Fibroblast of lung (primary cell): ENCODE results near the gene RNF123. TPM values are rescaled to one million over a fixed set of nuclear protein-coding genes. Genes with fewer than 3 reads are reported as not detected.

Source experiments
- DNase-seq, 2 donors: peaks; one replicate each; pipeline versions ENCODE4 v3.0.0 to v3.0.0-alpha.2; 2010; ENCODE audit warnings: low read depth in 2 of 2
- H2AFZ ChIP-seq: 2 replicates; pipeline ENCODE4 v1.5.1; 2012; ENCODE audit warnings: low read length, control low read depth, inconsistent platforms
- H3K27ac ChIP-seq: 2 replicates; pipeline ENCODE4 v1.5.1; 2011; ENCODE audit warnings: low read length, control low read depth; ENCODE audit not compliant: insufficient read depth
- H3K27me3 ChIP-seq: 2 replicates; pipeline ENCODE4 v1.5.1; 2011; ENCODE audit warnings: mild to moderate bottlenecking, low read length; ENCODE audit not compliant: control insufficient read depth, insufficient read depth
- H3K36me3 ChIP-seq: 2 replicates; pipeline ENCODE4 v1.5.1; 2011; ENCODE audit warnings: low read length; ENCODE audit not compliant: control insufficient read depth, insufficient read depth
- H3K4me1 ChIP-seq: 2 replicates; pipeline ENCODE4 v1.5.1; 2011; ENCODE audit warnings: low read length; ENCODE audit not compliant: control insufficient read depth, insufficient read depth; ENCODE audit errors: extremely low read depth
- H3K4me2 ChIP-seq: 2 replicates; pipeline ENCODE4 v1.5.1; 2011; ENCODE audit warnings: low read length, control low read depth; ENCODE audit not compliant: insufficient read depth; ENCODE audit errors: extremely low read depth
- H3K4me3 ChIP-seq, 4 experiments: fragments of 200-600 bp in 1 of 4; sonication (generic) in 1 of 4; replicated peaks in 1 of 4; 2 replicates each; pipeline ENCODE4 v1.5.1; 2011 to 2016; ENCODE audit warnings: low read length in 4 of 4, low read depth in 3 of 4, mild to moderate bottlenecking in 3 of 4, control low read depth in 2 of 4, inconsistent platforms in 1 of 4, mixed read lengths in 1 of 4; ENCODE audit not compliant: insufficient read depth in 1 of 4; ENCODE audit errors: control extremely low read depth in 1 of 4
- H3K79me2 ChIP-seq: 2 replicates; pipeline ENCODE4 v1.5.1; 2012; ENCODE audit warnings: mild to moderate bottlenecking, low read length, inconsistent platforms; ENCODE audit not compliant: control insufficient read depth, insufficient read depth
- H3K9ac ChIP-seq: 2 replicates; pipeline ENCODE4 v1.5.1; 2011; ENCODE audit warnings: mild to moderate bottlenecking, low read length, control low read depth; ENCODE audit not compliant: insufficient read depth
- H3K9me3 ChIP-seq: 2 replicates; pipeline ENCODE4 v1.5.1; 2012; ENCODE audit warnings: low read depth, low read length; ENCODE audit not compliant: control insufficient read depth, insufficient read depth
- H4K20me1 ChIP-seq: 2 replicates; pipeline ENCODE4 v1.5.1; 2011; ENCODE audit warnings: low read length; ENCODE audit not compliant: control insufficient read depth, insufficient read depth; ENCODE audit errors: extremely low read depth
- EZH2 ChIP-seq: IDR thresholded peaks from 2 replicates; pipeline ENCODE4 v1.5.1; 2012; ENCODE audit warnings: low read length, control low read depth, mild to moderate bottlenecking; ENCODE audit errors: missing control alignments
- polyA plus RNA-seq, 2 donors: library from polyadenylated mRNA; depleted of rRNA in 1 of 2; stranded (reverse) in 1 of 2; unstranded in 1 of 2; fragments of >200 nt; gene quantifications; 2 replicates each; pipeline ENCODE4 v1.2.1, GENCODE V29; 2011 to 2012; ENCODE audit warnings: missing spikeins in 1 of 2
- total RNA-seq: library from RNA; depleted of rRNA; stranded (reverse); fragments of >200 nt; gene quantifications from 2 replicates; pipeline ENCODE4 v1.2.1, GENCODE V29; 2014
- TF ChIP-seq, protein P1 (sequence below), 2 donors: IDR thresholded peaks in 1 of 2; conservative IDR thresholded peaks in 1 of 2; 1 replicate in 1 of 2; 2 replicates in 1 of 2; pipeline ENCODE4 v1.5.1; 2011 to 2012; ENCODE audit warnings: low read length in 2 of 2, control low read depth in 1 of 2, inconsistent platforms in 1 of 2, low read depth in 1 of 2, mild to moderate bottlenecking in 1 of 2

RNF123 gene
- total and polyA plus RNA-seq, 2 donors (not counting 1 experiment from before 2014, with no cell fraction given), result 16.5 to 27.1 TPM

DNA sequence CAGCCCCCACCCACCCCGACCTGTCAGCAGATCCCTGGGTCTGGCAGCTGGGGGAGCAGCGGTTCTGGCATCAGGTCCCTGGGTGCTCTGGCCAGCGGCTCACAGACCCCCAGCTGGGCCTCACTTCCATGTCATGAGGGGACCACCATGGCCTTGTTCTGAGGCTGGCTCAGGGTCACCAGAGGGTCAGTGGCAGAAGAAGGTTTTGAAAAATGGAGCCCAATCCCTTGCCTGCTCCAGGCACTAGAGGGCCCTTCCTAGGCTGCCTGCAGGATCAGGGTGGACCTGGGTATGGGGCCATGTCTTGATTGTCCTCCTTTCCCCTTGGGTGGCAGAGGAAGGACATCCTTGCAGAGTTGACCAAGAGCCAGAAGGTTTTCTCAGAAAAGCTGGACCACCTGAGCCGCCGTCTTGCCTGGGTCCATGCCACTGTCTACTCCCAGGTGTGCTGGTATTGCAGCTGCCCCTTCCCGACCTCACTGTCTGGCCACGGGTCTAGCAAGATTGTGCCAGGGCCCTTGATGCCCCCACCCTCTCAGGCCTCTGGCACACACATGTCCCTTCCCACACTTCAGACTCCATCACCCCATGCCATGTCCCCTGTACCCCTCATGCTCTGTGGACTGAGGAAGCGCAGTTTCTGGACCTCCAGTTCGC, 17.2 kb downstream of the RNF123 start:
- H4K20me1 ChIP-seq, result peaks cover 2% of the 10 kb centered on the region
- no peak overlapping the region for H2AFZ ChIP-seq
- H3K36me3 ChIP-seq, result peaks cover 7% of the 10 kb centered on the region
- no peak overlapping the region for H3K27ac ChIP-seq
- no peak for DNase-seq
- no peak overlapping the region for H3K4me2 ChIP-seq
- no peaks in the 10 kb centered on the region for H3K9me3 ChIP-seq
- no peak for TF ChIP-seq EZH2
- TF ChIP-seq, protein P1, sequence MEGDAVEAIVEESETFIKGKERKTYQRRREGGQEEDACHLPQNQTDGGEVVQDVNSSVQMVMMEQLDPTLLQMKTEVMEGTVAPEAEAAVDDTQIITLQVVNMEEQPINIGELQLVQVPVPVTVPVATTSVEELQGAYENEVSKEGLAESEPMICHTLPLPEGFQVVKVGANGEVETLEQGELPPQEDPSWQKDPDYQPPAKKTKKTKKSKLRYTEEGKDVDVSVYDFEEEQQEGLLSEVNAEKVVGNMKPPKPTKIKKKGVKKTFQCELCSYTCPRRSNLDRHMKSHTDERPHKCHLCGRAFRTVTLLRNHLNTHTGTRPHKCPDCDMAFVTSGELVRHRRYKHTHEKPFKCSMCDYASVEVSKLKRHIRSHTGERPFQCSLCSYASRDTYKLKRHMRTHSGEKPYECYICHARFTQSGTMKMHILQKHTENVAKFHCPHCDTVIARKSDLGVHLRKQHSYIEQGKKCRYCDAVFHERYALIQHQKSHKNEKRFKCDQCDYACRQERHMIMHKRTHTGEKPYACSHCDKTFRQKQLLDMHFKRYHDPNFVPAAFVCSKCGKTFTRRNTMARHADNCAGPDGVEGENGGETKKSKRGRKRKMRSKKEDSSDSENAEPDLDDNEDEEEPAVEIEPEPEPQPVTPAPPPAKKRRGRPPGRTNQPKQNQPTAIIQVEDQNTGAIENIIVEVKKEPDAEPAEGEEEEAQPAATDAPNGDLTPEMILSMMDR (conservative IDR thresholded peaks at IDR 0.05 in 1 of 2, IDR thresholded peaks at IDR 0.05 in 1 of 2; ENCODE audit: low read depth in 1 of 2, low read length in 2 of 2), result no peak
- H3K27me3 ChIP-seq, result no peaks in the 10 kb centered on the region
- no peaks in the 10 kb centered on the region for H3K4me1 ChIP-seq
- no peak overlapping the region for H3K9ac ChIP-seq
- no peaks in the 10 kb centered on the region for H3K79me2 ChIP-seq
- H3K4me3 ChIP-seq, result no peak overlapping the region

DNA sequence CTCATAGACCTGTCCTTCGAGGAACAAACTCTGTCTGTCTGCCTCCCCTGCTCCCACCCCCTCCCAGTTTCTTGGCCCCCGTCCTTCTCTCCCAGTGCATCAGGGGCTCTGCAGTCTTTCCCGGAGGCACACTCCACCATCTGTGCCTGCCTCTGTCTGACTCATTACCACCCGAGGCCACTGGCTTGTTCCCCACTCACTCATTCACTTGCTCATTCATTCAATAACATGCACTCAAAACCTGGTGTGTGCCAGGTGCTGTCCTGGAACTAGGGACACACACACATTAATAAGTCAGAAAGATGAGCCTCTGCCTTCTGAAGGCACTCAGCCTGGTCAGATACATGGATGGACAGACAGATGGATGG, 17.7 kb downstream of the RNF123 start:
- Histone ChIP-seq H2AFZ (no peak overlapping the region), H3K9me3 (no peaks in the 10 kb centered on the region), H3K79me2 (no peaks in the 10 kb centered on the region), H3K4me2 (no peak overlapping the region), H3K27ac (no peak overlapping the region), H3K4me1 (no peaks in the 10 kb centered on the region), H3K9ac (no peak overlapping the region), H3K4me3 (no peak overlapping the region), H4K20me1 (peaks cover 2% of the 10 kb centered on the region), H3K27me3 (no peaks in the 10 kb centered on the region), H3K36me3 (peaks cover 7% of the 10 kb centered on the region)
- TF ChIP-seq, protein P1 (conservative IDR thresholded peaks at IDR 0.05 in 1 of 2, IDR thresholded peaks at IDR 0.05 in 1 of 2; ENCODE audit: low read depth in 1 of 2, low read length in 2 of 2), result no peak
- TF ChIP-seq EZH2, result no peak
- DNase-seq, result peak in 1 of 2 donors; percentile 38

DNA sequence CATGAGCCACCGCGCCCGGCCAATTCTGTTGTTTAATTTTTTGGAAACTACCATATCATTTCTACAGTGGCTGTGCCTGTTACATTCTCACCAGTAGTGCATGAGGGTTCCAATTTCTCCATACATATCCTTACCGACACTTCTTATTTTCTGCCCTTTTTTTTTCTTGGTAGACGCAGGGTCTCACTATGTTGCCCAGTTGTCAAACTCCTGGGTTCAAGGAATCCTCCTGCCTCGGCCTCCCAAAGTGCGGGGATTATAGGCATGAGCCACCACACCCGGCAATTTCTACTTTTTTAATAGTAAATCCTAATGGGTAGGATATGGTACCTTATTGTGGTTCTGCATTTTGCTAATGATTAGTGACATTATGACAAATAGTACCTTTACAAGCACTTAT, 20.5 kb downstream of the RNF123 start:
- H4K20me1 ChIP-seq, result no peaks in the 10 kb centered on the region
- H3K4me3 ChIP-seq, result no peak overlapping the region
- H3K27me3 ChIP-seq, result no peaks in the 10 kb centered on the region
- no peak overlapping the region for H3K4me2 ChIP-seq
- H3K79me2 ChIP-seq, result no peaks in the 10 kb centered on the region
- no peak overlapping the region for H3K9ac ChIP-seq
- H3K4me1 ChIP-seq, result no peaks in the 10 kb centered on the region
- peaks cover 2% of the 10 kb centered on the region for H3K36me3 ChIP-seq
- no peak for DNase-seq
- H3K27ac ChIP-seq, result no peak overlapping the region
- TF ChIP-seq, protein P1 (conservative IDR thresholded peaks at IDR 0.05 in 1 of 2, IDR thresholded peaks at IDR 0.05 in 1 of 2; ENCODE audit: low read depth in 1 of 2, low read length in 2 of 2), result no peak
- no peak for TF ChIP-seq EZH2
- no peak overlapping the region for H2AFZ ChIP-seq
- H3K9me3 ChIP-seq, result no peaks in the 10 kb centered on the region
